Embryonic facial prominence (tissue), 1 donor: ENCODE results near the gene SHISAL1.
"Not testable (repeated sequence)": the region's sequence is repeated elsewhere in the genome, so short reads cannot be mapped to it uniquely, and the experiment has no call there.

Source experiments
- DNase-seq: peaks from one replicate; pipeline ENCODE4 v3.0.0-alpha.2; 2016; ENCODE audit errors: extremely low spot score

SHISAL1 gene

DNA sequence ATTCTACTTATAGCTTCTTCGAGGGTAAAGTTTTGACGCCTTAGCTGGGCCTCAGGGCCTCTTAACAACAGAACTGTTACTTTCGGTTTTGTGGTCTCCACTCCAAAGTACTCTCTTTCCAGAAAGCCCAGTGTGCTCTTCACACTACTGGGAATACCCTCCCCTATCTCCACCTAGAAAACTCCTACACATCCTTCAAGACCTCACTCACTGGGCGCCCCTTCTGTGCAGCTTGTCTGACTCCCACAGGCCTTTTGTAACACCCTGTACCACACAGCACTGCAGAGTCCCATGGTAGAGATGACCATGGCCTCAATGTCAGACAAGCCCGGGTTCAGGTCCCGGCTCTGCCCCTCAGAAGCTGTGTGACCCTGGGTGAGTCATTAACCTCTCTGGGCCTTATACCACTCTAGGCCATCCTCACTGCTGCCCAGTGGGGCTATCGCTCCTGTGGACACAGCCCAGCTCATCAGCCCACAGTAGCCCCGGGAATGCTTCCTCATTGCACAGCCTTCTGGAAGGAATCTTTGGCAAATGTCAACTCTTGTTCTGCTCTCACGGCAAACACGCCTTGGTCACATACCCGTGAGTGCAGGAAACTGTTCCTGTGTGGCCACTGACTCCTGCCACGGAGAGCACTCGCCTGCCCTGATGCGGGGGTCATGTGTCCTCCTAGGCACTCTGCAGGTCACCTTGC lies 51.4 kb downstream of the SHISAL1 start:
- DNase-seq: no peak

GRCh38 chr22:44260216-44261035 lies 52.3 kb downstream of the SHISAL1 start:
- DNase-seq: no peak

GRCh38 chr22:44259366-44260215 lies 53.2 kb downstream of the SHISAL1 start:
- DNase-seq: no peak

GRCh38 chr22:44256556-44257485 lies 55.9 kb downstream of the SHISAL1 start:
- DNase-seq: no peak

GRCh38 chr22:44256085-44256484 lies 56.7 kb downstream of the SHISAL1 start:
- DNase-seq: no peak

GRCh38 chr22:44254811-44255210 lies 57.9 kb downstream of the SHISAL1 start:
- DNase-seq: no peak

DNA sequence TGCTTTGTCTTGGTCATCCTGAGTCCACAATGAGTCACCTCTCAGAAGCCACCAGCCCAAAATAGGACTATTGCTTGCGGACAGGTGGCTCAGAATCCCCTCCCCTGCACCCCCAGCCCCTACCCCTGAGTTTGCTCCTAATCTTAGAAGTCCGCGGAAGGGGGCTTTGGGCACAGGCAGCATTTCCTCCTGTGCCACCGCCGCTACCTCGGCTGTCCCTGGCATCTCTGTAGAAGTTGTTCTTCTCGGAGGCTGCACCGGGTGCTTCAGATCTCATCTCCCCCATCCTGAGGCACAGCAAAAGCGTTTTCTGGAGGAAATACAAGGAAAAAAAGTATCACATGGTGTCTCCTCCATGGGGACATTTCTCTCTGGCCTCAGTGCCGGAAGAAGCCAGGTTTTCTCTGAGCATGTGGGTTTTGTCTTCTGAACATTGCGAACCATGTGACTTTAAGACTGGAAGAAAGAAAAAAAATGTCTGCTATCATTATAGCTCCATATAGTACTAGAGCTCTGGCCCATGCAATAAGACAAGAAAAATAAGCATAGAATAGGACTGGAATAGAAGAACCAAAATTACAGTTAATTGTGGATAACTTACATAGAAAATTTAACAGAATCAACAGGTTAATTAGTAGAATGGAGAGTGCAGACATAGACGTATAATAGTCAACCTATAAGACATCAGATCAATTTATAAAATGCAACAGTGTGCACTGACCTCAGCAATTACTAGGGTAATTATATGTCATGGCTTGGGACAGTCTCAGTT lies 63.2 kb downstream of the SHISAL1 start:
- no peak for DNase-seq

DNA sequence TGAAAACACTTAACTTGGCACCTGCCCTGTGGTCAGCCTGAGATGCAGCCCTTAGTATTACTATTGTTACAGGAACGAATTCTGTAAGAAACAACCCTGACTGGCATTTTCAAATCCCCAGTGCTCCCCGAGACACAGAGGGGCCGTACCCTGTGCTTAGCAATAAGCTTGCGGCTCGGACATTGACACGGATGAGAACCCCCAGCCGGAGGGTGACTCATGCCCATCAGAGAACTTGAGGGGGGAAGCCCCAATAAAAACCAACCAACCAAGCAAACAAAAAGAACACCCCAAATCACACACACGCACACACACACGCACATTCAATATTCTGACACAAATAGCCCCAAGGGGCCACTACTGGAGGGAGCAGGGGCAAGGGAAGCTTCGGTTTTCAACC lies 63.8 kb downstream of the SHISAL1 start:
- DNase-seq: no peak

- no peak for DNase-seq
Observed at GRCh38 chr22:44247923-44248892, 64.5 kb downstream of the SHISAL1 start.

DNA sequence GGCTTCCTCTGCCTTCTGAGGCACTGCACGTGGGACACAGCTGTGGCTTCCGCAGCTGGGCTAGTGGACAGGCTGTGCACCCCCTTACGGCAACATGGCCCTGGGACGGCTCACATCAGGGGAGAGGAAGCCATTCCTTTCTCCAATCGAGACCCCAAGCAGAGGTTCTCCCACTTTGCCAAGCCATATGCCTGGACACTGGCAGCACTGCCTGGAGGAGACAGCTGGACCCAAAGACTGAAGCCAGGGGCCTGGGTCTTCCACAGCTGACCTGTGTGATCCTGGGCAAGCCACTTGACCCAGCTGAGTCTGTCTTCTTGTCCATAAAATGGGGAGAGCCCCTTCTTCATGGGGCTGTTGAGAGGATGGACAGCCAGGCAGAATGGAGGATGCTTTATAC lies 65.4 kb downstream of the SHISAL1 start:
- DNase-seq: no peak

GRCh38 chr22:44246615-44247326 lies 66.0 kb downstream of the SHISAL1 start:
- no peak for DNase-seq

DNA sequence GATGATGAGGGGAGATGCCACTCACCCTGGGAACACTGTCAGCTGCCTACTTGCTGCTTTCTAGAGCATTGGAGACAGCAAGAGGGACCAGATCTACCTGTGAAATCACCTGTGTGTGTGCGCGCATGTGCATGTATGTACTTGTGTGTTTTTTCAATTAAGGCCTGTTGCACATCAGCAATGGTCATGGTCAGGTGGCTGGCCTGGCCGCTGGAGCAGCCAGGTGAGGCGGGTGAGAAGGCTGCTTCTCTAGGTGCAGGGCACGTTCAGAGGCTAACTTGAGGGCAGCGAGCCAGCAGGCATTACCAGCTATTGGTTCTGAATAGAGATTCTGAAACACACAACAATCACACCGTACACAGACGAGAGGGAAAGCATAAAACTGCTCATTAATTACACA lies 66.9 kb downstream of the SHISAL1 start:
- no peak for DNase-seq

GRCh38 chr22:44245438-44245837 lies 67.3 kb downstream of the SHISAL1 start:
- DNase-seq: no peak

- DNase-seq: no peak
Observed at GRCh38 chr22:44244265-44244822, 68.4 kb downstream of the SHISAL1 start.

DNA sequence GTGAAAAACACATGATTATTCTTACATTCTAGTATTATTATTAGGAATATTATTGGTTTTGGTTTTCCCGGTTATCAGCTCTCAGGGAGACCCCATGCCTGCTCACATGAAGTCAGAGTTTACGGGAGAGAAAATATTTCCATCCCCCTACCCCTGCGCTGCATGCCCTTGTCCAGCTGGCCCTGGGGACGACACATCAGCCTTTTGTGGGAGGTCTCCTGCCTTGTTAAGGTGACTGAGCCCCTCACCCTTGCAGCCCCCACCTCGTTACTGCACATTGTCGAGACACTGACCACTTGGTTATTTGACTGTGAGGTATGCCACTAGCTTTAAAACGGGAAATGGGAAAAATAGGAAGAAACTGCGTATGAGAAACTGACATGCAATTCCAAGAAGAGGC lies 69.0 kb downstream of the SHISAL1 start:
- no peak for DNase-seq

GRCh38 chr22:44242946-44243724 lies 69.6 kb downstream of the SHISAL1 start:
- no peak for DNase-seq

DNA sequence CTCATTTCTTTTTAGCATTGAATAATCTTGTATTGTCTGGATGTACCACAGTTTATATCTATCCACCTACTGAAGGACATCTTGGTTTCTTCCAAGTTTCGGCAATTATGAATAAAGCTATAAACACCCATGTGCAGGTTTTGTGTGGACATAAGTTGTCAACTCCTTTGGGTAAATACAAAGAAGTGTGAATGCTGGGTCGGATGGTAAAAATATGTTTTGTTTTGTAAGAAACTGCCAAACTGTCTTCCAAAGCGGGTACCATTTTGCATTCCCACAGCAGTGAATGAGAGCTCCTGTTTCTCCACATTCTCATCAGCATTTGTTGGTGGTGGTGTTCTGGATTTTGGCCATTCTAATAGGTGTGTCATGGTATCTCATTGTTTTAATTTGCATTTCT lies 71.6 kb downstream of the SHISAL1 start:
- not testable (repeated sequence) for DNase-seq
